A549 treated with Mapracorat at 1 μM for 4 hours (cell line): ENCODE measurements around the gene TMEM158. TPM values are rescaled to one million over a fixed set of nuclear protein-coding genes. Genes with fewer than 3 reads are reported as not detected.

Experiments
- total RNA-seq: library from RNA; stranded (reverse); fragments of 200-300 nt; extraction: Qiagen RNA extraction; gene quantifications from 5 replicates; pipeline ENCODE4 v1.2.3, GENCODE V29; 2022

Gene TMEM158
- total RNA-seq: 8.2 to 15.2 TPM (median 12.6 TPM) in 5 replicates

GRCh38 chr3:45226206-45226915 is at the start of gene TMEM158:
TMEM158 (minus strand) TSS chr3:45226287; CDS start chr3:45226027, 260 bp downstream.

Other genes starting within 250 kb of the TMEM158 start
- gene CLEC3B, start 200.0 kb downstream of the TMEM158 start, total RNA-seq: 0.27 TPM in 1 of 5 replicates, not detected in the others
- gene CDCP1, start 79.9 kb downstream of the TMEM158 start, total RNA-seq: 7.7 to 9.6 TPM (median 8.3 TPM) in 5 replicates
- gene LARS2, start 162.3 kb upstream of the TMEM158 start, total RNA-seq: 8.7 to 10.6 TPM (median 9.5 TPM) in 5 replicates